Panc1 (cell line): Measurements from ENCODE around the gene NEAT1.
A peak's percentile ranks its signal among the peaks of the same experiment; 100 is the strongest.

ENCODE experiments used
- POLR2AphosphoS5 ChIP-seq: IDR thresholded peaks from 2 replicates; pipeline ENCODE4 v1.6.1; 2012; ENCODE audit warnings: mild to moderate bottlenecking, low read depth, low read length, moderate library complexity
- TF ChIP-seq, protein P1 (sequence below): fragments of 450-650 bp; IDR thresholded peaks from 2 replicates; pipeline ENCODE4 v1.5.1; 2017; ENCODE audit warnings: mild to moderate bottlenecking

DNA sequence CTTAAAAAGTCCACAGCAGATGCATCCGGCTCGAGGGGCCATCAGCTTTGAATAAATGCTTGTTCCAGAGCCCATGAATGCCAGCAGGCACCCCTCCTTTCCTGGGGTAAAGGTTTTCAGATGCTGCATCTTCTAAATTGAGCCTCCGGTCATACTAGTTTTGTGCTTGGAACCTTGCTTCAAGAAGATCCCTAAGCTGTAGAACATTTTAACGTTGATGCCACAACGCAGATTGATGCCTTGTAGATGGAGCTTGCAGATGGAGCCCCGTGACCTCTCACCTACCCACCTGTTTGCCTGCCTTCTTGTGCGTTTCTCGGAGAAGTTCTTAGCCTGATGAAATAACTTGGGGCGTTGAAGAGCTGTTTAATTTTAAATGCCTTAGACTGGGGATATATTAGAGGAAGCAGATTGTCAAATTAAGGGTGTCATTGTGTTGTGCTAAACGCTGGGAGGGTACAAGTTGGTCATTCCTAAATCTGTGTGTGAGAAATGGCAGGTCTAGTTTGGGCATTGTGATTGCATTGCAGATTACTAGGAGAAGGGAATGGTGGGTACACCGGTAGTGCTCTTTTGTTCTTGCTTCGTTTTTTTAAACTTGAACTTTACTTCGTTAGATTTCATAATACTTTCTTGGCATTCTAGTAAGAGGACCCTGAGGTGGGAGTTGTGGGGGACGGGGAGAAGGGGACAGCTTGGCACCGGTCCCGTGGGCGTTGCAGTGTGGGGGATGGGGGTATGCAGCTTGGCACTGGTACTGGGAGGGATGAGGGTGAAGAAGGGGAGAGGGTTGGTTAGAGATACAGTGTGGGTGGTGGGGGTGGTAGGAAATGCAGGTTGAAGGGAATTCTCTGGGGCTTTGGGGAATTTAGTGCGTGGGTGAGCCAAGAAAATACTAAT, 1.9 kb downstream of the NEAT1 start:
- TF ChIP-seq, protein P1, sequence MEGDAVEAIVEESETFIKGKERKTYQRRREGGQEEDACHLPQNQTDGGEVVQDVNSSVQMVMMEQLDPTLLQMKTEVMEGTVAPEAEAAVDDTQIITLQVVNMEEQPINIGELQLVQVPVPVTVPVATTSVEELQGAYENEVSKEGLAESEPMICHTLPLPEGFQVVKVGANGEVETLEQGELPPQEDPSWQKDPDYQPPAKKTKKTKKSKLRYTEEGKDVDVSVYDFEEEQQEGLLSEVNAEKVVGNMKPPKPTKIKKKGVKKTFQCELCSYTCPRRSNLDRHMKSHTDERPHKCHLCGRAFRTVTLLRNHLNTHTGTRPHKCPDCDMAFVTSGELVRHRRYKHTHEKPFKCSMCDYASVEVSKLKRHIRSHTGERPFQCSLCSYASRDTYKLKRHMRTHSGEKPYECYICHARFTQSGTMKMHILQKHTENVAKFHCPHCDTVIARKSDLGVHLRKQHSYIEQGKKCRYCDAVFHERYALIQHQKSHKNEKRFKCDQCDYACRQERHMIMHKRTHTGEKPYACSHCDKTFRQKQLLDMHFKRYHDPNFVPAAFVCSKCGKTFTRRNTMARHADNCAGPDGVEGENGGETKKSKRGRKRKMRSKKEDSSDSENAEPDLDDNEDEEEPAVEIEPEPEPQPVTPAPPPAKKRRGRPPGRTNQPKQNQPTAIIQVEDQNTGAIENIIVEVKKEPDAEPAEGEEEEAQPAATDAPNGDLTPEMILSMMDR = no peak
- peak; percentile 66; the same call in 1 of the 2 replicates for TF ChIP-seq POLR2AphosphoS5
